WTC11 (cell line): ENCODE measurements around the gene CER1. TPM values are rescaled to one million over a fixed set of nuclear protein-coding genes. Genes with fewer than 3 reads are reported as not detected.

Experiments used
- ATAC-seq: fragments of 200-7000 bp; cut with Tn5 transposase; 2 replicates; pipeline ENCODE4 v1.10.0; 2021; ENCODE audit warnings: mild to moderate bottlenecking, moderate library complexity
- CTCF ChIA-PET: fragments of 300-600 bp; sonication (Branson Sonifier 250); formaldehyde crosslinking; loops from one replicate; lab custom pipeline; 2021; ENCODE audit warnings: antibody characterized with exemption; lab: Charles Lee
- POLR2A ChIA-PET: fragments of 350-600 bp; sonication (Branson Sonifier 250); formaldehyde crosslinking; loops from one replicate; lab custom pipeline; 2021; ENCODE audit warnings: antibody characterized with exemption; lab: Charles Lee
- DNase-seq: peaks from one replicate; pipeline ENCODE4 v3.0.0; 2021; ENCODE audit warnings: low spot score
- H3K27ac Mint-ChIP-seq: 2 replicates; pipeline ENCODE4 v1.8.0; 2021; ENCODE audit warnings: mixed read lengths
- H3K27me3 Mint-ChIP-seq: 2 replicates; pipeline ENCODE4 v1.8.0; 2021; ENCODE audit warnings: low read depth, mild to moderate bottlenecking, moderate library complexity, mixed read lengths
- H3K36me3 Mint-ChIP-seq: 2 replicates; pipeline ENCODE4 v1.8.0; 2021; ENCODE audit warnings: mixed read lengths
- H3K4me1 Mint-ChIP-seq: 2 replicates; pipeline ENCODE4 v1.8.0; 2022; ENCODE audit warnings: mixed read lengths
- H3K4me3 Mint-ChIP-seq: 2 replicates; pipeline ENCODE4 v1.8.0; 2021; ENCODE audit warnings: mild to moderate bottlenecking, moderate library complexity, mixed read lengths
- H3K9me3 Mint-ChIP-seq: 2 replicates; pipeline ENCODE4 v1.8.0; 2021; ENCODE audit warnings: mixed read lengths
- ARID4B ChIP-seq: sonication (generic); formaldehyde crosslinking; IDR thresholded peaks from 2 replicates; pipeline ENCODE4 v1.8.0; 2023; ENCODE audit warnings: missing genetic modification reagents, mild to moderate bottlenecking, borderline replicate concordance
- CBFB ChIP-seq: sonication (generic); formaldehyde crosslinking; IDR thresholded peaks from 2 replicates; pipeline ENCODE4 v1.8.1; 2022; ENCODE audit warnings: mild to moderate bottlenecking, low read depth, missing genetic modification reagents
- FOXP1 ChIP-seq: sonication (generic); formaldehyde crosslinking; IDR thresholded peaks from 2 replicates; pipeline ENCODE4 v1.8.0; 2022; ENCODE audit warnings: missing genetic modification reagents, mild to moderate bottlenecking, moderate library complexity, borderline replicate concordance
- GTF2I ChIP-seq: fragments of 250-450 bp; sonication (Bioruptor Pico); conservative IDR thresholded peaks from 2 replicates; pipeline ENCODE4 v1.4.0; 2021; ENCODE audit warnings: mild to moderate bottlenecking
- HMGXB4 ChIP-seq: sonication (generic); formaldehyde crosslinking; IDR thresholded peaks from 2 replicates; pipeline ENCODE4 v1.8.1; 2023; ENCODE audit warnings: mild to moderate bottlenecking, moderate library complexity, missing genetic modification reagents
- IRF1 ChIP-seq: sonication (generic); formaldehyde crosslinking; IDR thresholded peaks from 2 replicates; pipeline ENCODE4 v1.8.0; 2023; ENCODE audit warnings: missing genetic modification reagents
- IRF2 ChIP-seq: sonication (generic); formaldehyde crosslinking; IDR thresholded peaks from 2 replicates; pipeline ENCODE4 v1.8.0; 2022; ENCODE audit warnings: low read depth, missing genetic modification reagents, borderline replicate concordance
- JUN ChIP-seq: sonication (generic); formaldehyde crosslinking; IDR thresholded peaks from 2 replicates; pipeline ENCODE4 v1.8.0; 2023; ENCODE audit warnings: mild to moderate bottlenecking, missing genetic modification reagents
- MYBL2 ChIP-seq: sonication (generic); formaldehyde crosslinking; IDR thresholded peaks from 2 replicates; pipeline ENCODE4 v1.8.1; 2023; ENCODE audit warnings: mild to moderate bottlenecking, moderate library complexity, missing genetic modification reagents
- NFE2L1 ChIP-seq: sonication (generic); formaldehyde crosslinking; IDR thresholded peaks from 2 replicates; pipeline ENCODE4 v1.8.1; 2023; ENCODE audit warnings: missing genetic modification reagents
- NFYB ChIP-seq: sonication (generic); formaldehyde crosslinking; conservative IDR thresholded peaks from 2 replicates; pipeline ENCODE4 v1.8.0; 2022; ENCODE audit warnings: low read depth, missing genetic modification reagents
- PRDM15 ChIP-seq: sonication (generic); formaldehyde crosslinking; IDR thresholded peaks from 2 replicates; pipeline ENCODE4 v1.8.0; 2022; ENCODE audit warnings: missing genetic modification reagents
- SMAD4 ChIP-seq: sonication (generic); formaldehyde crosslinking; IDR thresholded peaks from 2 replicates; pipeline ENCODE4 v1.8.0; 2022; ENCODE audit warnings: mild to moderate bottlenecking, missing genetic modification reagents
- SP1 ChIP-seq: sonication (generic); formaldehyde crosslinking; conservative IDR thresholded peaks from 2 replicates; pipeline ENCODE4 v1.8.1; 2022; ENCODE audit warnings: missing genetic modification reagents
- TCF7 ChIP-seq: sonication (generic); formaldehyde crosslinking; IDR thresholded peaks from 2 replicates; pipeline ENCODE4 v1.8.0; 2022; ENCODE audit warnings: mild to moderate bottlenecking, low read depth, missing genetic modification reagents, moderate library complexity
- TEAD1 ChIP-seq: sonication (generic); formaldehyde crosslinking; IDR thresholded peaks from 2 replicates; pipeline ENCODE4 v1.8.0; 2022; ENCODE audit warnings: mild to moderate bottlenecking, missing genetic modification reagents
- ZNF219 ChIP-seq: sonication (generic); formaldehyde crosslinking; IDR thresholded peaks from 2 replicates; pipeline ENCODE4 v1.8.0; 2023; ENCODE audit warnings: missing genetic modification reagents, mild to moderate bottlenecking, borderline replicate concordance
- total RNA-seq: library from RNA; stranded (reverse); gene quantifications from 3 replicates; pipeline ENCODE4 v1.2.3, GENCODE V29; 2021
- TF ChIP-seq, protein P1 (sequence below): sonication (generic); formaldehyde crosslinking; IDR thresholded peaks from 2 replicates; pipeline ENCODE4 v1.8.1; 2023; ENCODE audit warnings: mild to moderate bottlenecking, missing genetic modification reagents, moderate library complexity
- TF ChIP-seq, protein P2 (sequence below): sonication (generic); formaldehyde crosslinking; IDR thresholded peaks from 2 replicates; pipeline ENCODE4 v1.8.1; 2023; ENCODE audit warnings: mild to moderate bottlenecking, missing genetic modification reagents
- TF ChIP-seq, protein P3 (sequence below): fragments of 250-450 bp; sonication (Bioruptor Pico); IDR thresholded peaks from 2 replicates; pipeline ENCODE4 v1.9.0; 2021; ENCODE audit warnings: moderate library complexity, mild to moderate bottlenecking, inconsistent platforms, borderline replicate concordance

CER1 gene
- total RNA-seq, 1 experiment from 2014 or later: 2.4 TPM

GRCh38 chr9:14704281-14704680, 18.3 kb downstream of the CER1 start:
- H3K4me1 Mint-ChIP-seq: peaks cover 7% of the 10 kb centered on the region; the same call in 1 of the 2 replicates
- CTCF ChIA-PET: no interaction called here
- H3K27me3 Mint-ChIP-seq: peaks cover 25% of the 10 kb centered on the region
- TF ChIP-seq PRDM15 (CRISPR knock-in tag): no peak
- TF ChIP-seq TEAD1 (CRISPR knock-in tag): no peak
- TF ChIP-seq, protein P1, sequence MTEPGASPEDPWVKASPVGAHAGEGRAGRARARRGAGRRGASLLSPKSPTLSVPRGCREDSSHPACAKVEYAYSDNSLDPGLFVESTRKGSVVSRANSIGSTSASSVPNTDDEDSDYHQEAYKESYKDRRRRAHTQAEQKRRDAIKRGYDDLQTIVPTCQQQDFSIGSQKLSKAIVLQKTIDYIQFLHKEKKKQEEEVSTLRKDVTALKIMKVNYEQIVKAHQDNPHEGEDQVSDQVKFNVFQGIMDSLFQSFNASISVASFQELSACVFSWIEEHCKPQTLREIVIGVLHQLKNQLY (CRISPR knock-in tag): no peak
- no peak for TF ChIP-seq IRF2 (CRISPR knock-in tag)
- TF ChIP-seq GTF2I: no peak
- no peak for TF ChIP-seq HMGXB4 (CRISPR knock-in tag)
- TF ChIP-seq SP1 (CRISPR knock-in tag): no peak
- no peak for TF ChIP-seq ARID4B
- no peak for TF ChIP-seq MYBL2 (CRISPR knock-in tag)
- no peak for TF ChIP-seq CBFB
- no peak overlapping the region for H3K27ac Mint-ChIP-seq
- H3K9me3 Mint-ChIP-seq: peaks cover 30% of the 10 kb centered on the region
- peaks cover 14% of the 10 kb centered on the region for H3K36me3 Mint-ChIP-seq
- no peak overlapping the region for H3K4me3 Mint-ChIP-seq
- ATAC-seq (no peak), DNase-seq (no peak)
- POLR2A ChIA-PET: no interaction called here

DNA sequence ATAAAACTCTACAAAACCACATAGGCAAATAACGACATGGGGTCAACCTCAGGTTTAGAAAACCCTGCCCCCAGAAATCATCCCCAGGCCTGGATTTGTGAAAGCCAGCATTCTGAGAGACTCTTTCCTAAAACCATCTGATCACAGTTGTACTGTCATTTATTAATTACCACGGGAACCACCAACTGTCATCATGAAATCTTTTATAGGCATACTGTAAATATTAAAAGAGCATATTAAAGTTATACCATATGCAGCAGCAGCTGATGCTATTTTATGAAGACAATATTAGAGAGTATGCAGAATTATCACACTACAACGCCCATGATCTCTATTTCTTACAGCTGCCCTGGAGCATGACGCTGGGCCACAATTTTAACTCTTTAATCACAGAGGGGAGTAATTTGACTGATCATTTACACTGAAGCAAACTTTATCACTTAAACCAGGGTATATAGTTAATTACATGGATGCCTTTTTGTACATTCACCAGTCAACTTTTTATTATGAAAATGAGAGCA, 20.3 kb downstream of the CER1 start:
- peaks cover 7% of the 10 kb centered on the region; the same call in 1 of the 2 replicates for H3K4me1 Mint-ChIP-seq
- TF ChIP-seq HMGXB4 (CRISPR knock-in tag) (no peak), ZNF219 (CRISPR knock-in tag) (no peak), NFYB (CRISPR knock-in tag) (no peak), SMAD4 (CRISPR knock-in tag) (no peak), FOXP1 (CRISPR knock-in tag) (no peak), NFE2L1 (no peak), JUN (CRISPR knock-in tag) (no peak), TCF7 (CRISPR knock-in tag) (no peak), IRF1 (CRISPR knock-in tag) (no peak)
- TF ChIP-seq, protein P2, sequence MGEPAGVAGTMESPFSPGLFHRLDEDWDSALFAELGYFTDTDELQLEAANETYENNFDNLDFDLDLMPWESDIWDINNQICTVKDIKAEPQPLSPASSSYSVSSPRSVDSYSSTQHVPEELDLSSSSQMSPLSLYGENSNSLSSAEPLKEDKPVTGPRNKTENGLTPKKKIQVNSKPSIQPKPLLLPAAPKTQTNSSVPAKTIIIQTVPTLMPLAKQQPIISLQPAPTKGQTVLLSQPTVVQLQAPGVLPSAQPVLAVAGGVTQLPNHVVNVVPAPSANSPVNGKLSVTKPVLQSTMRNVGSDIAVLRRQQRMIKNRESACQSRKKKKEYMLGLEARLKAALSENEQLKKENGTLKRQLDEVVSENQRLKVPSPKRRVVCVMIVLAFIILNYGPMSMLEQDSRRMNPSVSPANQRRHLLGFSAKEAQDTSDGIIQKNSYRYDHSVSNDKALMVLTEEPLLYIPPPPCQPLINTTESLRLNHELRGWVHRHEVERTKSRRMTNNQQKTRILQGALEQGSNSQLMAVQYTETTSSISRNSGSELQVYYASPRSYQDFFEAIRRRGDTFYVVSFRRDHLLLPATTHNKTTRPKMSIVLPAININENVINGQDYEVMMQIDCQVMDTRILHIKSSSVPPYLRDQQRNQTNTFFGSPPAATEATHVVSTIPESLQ: no peak
- TF ChIP-seq, protein P3, sequence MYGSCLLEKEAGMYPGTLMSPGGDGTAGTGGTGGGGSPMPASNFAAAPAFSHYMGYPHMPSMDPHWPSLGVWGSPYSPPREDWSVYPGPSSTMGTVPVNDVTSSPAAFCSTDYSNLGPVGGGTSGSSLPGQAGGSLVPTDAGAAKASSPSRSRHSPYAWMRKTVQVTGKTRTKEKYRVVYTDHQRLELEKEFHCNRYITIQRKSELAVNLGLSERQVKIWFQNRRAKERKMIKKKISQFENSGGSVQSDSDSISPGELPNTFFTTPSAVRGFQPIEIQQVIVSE (CRISPR knock-in tag): no peak

More for the DNA sequence above, 20.3 kb downstream of the CER1 start:
- ATAC-seq: no peak
- Mint-ChIP-seq H3K4me3 (no peak overlapping the region), H3K27ac (no peak overlapping the region), H3K27me3 (peaks cover 20% of the 10 kb centered on the region), H3K36me3 (peaks cover 7% of the 10 kb centered on the region; the same call in 1 of the 2 replicates), H3K9me3 (peaks cover 17% of the 10 kb centered on the region)
- no peak for DNase-seq
- ChIA-PET CTCF (no interaction called here), POLR2A (no interaction called here)
